K562 (cell line): ENCODE results near the gene CSF2RB.

ENCODE experiments used
- CTCF ChIP-seq, 3 experiments: IDR thresholded peaks in 2 of 3; conservative IDR thresholded peaks in 1 of 3; 2 replicates each; pipeline ENCODE4 v1.5.1; 2011 to 2012; ENCODE audit warnings: low read length in 3 of 3, mild to moderate bottlenecking in 3 of 3, control low read depth in 2 of 3, improper control_type of control experiment in 1 of 3, inconsistent platforms in 1 of 3, low read depth in 1 of 3, mixed read lengths in 1 of 3, moderate library complexity in 1 of 3; ENCODE audit not compliant: insufficient read depth in 2 of 3
- FOXP1 ChIP-seq: sonication (generic); formaldehyde crosslinking; IDR thresholded peaks from 2 replicates; pipeline ENCODE4 v1.8.0; 2022; ENCODE audit warnings: mild to moderate bottlenecking, missing genetic modification reagents
- MAFK ChIP-seq: IDR thresholded peaks from 2 replicates; pipeline ENCODE4 v1.6.1; 2011; ENCODE audit warnings: low read length, improper control_type of control experiment
- MYC ChIP-seq, 2 experiments: fragments of 250-450 bp in 1 of 2; sonication (Bioruptor Pico) in 1 of 2; IDR thresholded peaks; 2 replicates each; pipeline versions ENCODE4 v1.5.1 to v1.6.1; 2012 to 2021; ENCODE audit warnings: low read depth in 2 of 2, borderline replicate concordance in 1 of 2, improper control_type of control experiment in 1 of 2, low read length in 1 of 2, mild to moderate bottlenecking in 1 of 2, moderate library complexity in 1 of 2

- TF ChIP-seq MYC (IDR thresholded peaks at IDR 0.05; ENCODE audit: low read depth, low read length) (no peak), MYC (CRISPR knock-in tag; IDR thresholded peaks at IDR 0.05; ENCODE audit: borderline replicate concordance, low read depth) (no peak), FOXP1 (CRISPR knock-in tag) (no peak), MAFK (no peak), CTCF (IDR thresholded peaks at IDR 0.05 in 2 of 3, conservative IDR thresholded peaks at IDR 0.05 in 1 of 3; ENCODE audit: insufficient read depth in 2 of 3, low read depth in 1 of 3, low read length in 3 of 3) (no peak)
These were observed 65.8 kb downstream of the CSF2RB start for GRCh38 chr22:36979016-36979910.
